ENCODE measurements around the gene NUDT3.

DNA sequence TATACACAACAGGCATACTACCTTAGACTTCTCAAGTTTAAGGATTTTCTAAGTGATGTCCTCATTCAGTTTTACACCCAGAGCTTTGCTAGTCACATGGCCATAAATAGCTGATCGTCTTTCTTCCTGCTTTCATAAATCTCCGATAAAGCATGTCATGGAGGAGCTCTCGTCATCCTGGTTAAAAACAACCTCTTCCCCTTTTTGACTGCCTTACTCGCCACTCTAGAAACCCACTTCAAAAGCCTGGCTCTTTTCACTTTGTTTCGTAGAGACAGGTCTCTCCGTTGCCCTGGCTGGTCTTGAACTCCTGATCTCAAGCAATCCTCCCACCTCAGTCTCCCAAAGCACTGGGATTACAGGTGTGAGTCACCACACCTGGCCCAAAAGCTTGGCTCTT, 76.7 kb downstream of the NUDT3 start:
- TF ChIP-seq, protein P1, sequence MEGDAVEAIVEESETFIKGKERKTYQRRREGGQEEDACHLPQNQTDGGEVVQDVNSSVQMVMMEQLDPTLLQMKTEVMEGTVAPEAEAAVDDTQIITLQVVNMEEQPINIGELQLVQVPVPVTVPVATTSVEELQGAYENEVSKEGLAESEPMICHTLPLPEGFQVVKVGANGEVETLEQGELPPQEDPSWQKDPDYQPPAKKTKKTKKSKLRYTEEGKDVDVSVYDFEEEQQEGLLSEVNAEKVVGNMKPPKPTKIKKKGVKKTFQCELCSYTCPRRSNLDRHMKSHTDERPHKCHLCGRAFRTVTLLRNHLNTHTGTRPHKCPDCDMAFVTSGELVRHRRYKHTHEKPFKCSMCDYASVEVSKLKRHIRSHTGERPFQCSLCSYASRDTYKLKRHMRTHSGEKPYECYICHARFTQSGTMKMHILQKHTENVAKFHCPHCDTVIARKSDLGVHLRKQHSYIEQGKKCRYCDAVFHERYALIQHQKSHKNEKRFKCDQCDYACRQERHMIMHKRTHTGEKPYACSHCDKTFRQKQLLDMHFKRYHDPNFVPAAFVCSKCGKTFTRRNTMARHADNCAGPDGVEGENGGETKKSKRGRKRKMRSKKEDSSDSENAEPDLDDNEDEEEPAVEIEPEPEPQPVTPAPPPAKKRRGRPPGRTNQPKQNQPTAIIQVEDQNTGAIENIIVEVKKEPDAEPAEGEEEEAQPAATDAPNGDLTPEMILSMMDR (IDR thresholded peaks at IDR 0.05): no peak
- no peak for TF ChIP-seq POLR2A (IDR thresholded peaks at IDR 0.05)
